Measurements from ENCODE around the gene MEST. TPM values are rescaled to one million over a fixed set of nuclear protein-coding genes. Genes with fewer than 3 reads are reported as not detected.
"Not testable (repeated sequence)": the region's sequence is repeated elsewhere in the genome, so short reads cannot be mapped to it uniquely, and the experiment has no call there.

The MEST gene
- polyA plus RNA-seq, 1 donor from 2014 or later, result 136 TPM

- Histone ChIP-seq H3F3A (ENCODE audit: insufficient read depth, low read length, poor library complexity, severe bottlenecking) (peaks cover 6% of the 10 kb centered on the region), H4K20me1 (ENCODE audit: insufficient read depth) (no peaks in the 10 kb centered on the region), H3K4me2 (ENCODE audit: low read length) (no peak overlapping the region), H3K27me3 (ENCODE audit: insufficient read depth, low read depth, low read length) (no peaks in the 10 kb centered on the region), H3K79me2 (replicated peaks; ENCODE audit: insufficient read depth, low read length) (no peaks in the 10 kb centered on the region), H2AFZ (ENCODE audit: low read depth, low read length) (no peak overlapping the region), H3K9me2 (ENCODE audit: insufficient read depth, low read length) (no peaks in the 10 kb centered on the region), H3K9me3 (ENCODE audit: low read length) (peaks cover 6% of the 10 kb centered on the region), H3K27ac (ENCODE audit: low read length) (no peak overlapping the region), H3K4me3 (ENCODE audit: low read length) (no peak overlapping the region), H3K36me3 (ENCODE audit: insufficient read depth, low read length) (no peaks in the 10 kb centered on the region), H3K9ac (ENCODE audit: low read length) (no peak overlapping the region)
- TF ChIP-seq POLR2AphosphoS5 (IDR thresholded peaks at IDR 0.05) (no peak), REST (IDR thresholded peaks at IDR 0.05; ENCODE audit: borderline replicate concordance) (no peak), RAD21 (conservative IDR thresholded peaks at IDR 0.05) (no peak), CTCF (IDR thresholded peaks at IDR 0.05; ENCODE audit: poor library complexity, severe bottlenecking) (no peak), EP300 (conservative IDR thresholded peaks at IDR 0.05; ENCODE audit: poor library complexity, severe bottlenecking) (no peak), SMC3 (conservative IDR thresholded peaks at IDR 0.05; ENCODE audit: poor library complexity) (no peak), MXI1 (conservative IDR thresholded peaks at IDR 0.05; ENCODE audit: poor library complexity, severe bottlenecking) (no peak), EZH2 (IDR thresholded peaks at IDR 0.05; ENCODE audit: borderline replicate concordance, insufficient read depth, low read length, poor library complexity, severe bottlenecking) (no peak), TAF1 (IDR thresholded peaks at IDR 0.05; ENCODE audit: low read depth) (no peak)
Observed at GRCh38 chr7:130446259-130446658, 45.6 kb upstream of the MEST start.

GRCh38 chr7:130451344-130451743, 40.5 kb upstream of the MEST start:
- H3K9me3 ChIP-seq (ENCODE audit: low read length); H3K36me3 ChIP-seq (ENCODE audit: insufficient read depth, low read length); H3K9ac ChIP-seq (ENCODE audit: low read length); H3K27ac ChIP-seq (ENCODE audit: low read length); H4K20me1 ChIP-seq (ENCODE audit: insufficient read depth); H3K9me2 ChIP-seq (ENCODE audit: insufficient read depth, low read length); H3K79me2 ChIP-seq (replicated peaks; ENCODE audit: insufficient read depth, low read length); H3F3A ChIP-seq (ENCODE audit: insufficient read depth, low read length, poor library complexity, severe bottlenecking); H3K27me3 ChIP-seq (ENCODE audit: insufficient read depth, low read depth, low read length); H2AFZ ChIP-seq (ENCODE audit: low read depth, low read length); H3K4me3 ChIP-seq (ENCODE audit: low read length); H3K4me2 ChIP-seq (ENCODE audit: low read length): not testable (repeated sequence)

GRCh38 chr7:130452951-130453350, 38.9 kb upstream of the MEST start:
- no peaks in the 10 kb centered on the region for H3F3A ChIP-seq (ENCODE audit: insufficient read depth, low read length, poor library complexity, severe bottlenecking)
- H3K4me2 ChIP-seq (ENCODE audit: low read length), result no peak overlapping the region
- H3K4me3 ChIP-seq (ENCODE audit: low read length), result no peak overlapping the region
- no peak overlapping the region for H2AFZ ChIP-seq (ENCODE audit: low read depth, low read length)
- H3K9me3 ChIP-seq (ENCODE audit: low read length), result no peaks in the 10 kb centered on the region
- H3K27me3 ChIP-seq (ENCODE audit: insufficient read depth, low read depth, low read length), result no peaks in the 10 kb centered on the region
- no peak for TF ChIP-seq SMC3 (conservative IDR thresholded peaks at IDR 0.05; ENCODE audit: poor library complexity)
- H4K20me1 ChIP-seq (ENCODE audit: insufficient read depth), result no peaks in the 10 kb centered on the region
- no peaks in the 10 kb centered on the region for H3K79me2 ChIP-seq (replicated peaks; ENCODE audit: insufficient read depth, low read length)
- H3K27ac ChIP-seq (ENCODE audit: low read length), result no peak overlapping the region
- no peaks in the 10 kb centered on the region for H3K36me3 ChIP-seq (ENCODE audit: insufficient read depth, low read length)
- no peaks in the 10 kb centered on the region for H3K9me2 ChIP-seq (ENCODE audit: insufficient read depth, low read length)
- no peak overlapping the region for H3K9ac ChIP-seq (ENCODE audit: low read length)
